GM23338 (cell line): Measurements from ENCODE around the gene ACAT2.

Experiments
- CTCF ChIP-seq, 2 experiments: fragments of 200-600 bp in 1 of 2; sonication (generic) in 1 of 2; conservative IDR thresholded peaks; 2 replicates each; pipeline versions ENCODE4 v1.5.1 to v1.6.1; 2016 to 2017; ENCODE audit warnings: antibody characterized with exemption in 2 of 2, low read depth in 2 of 2, mild to moderate bottlenecking in 2 of 2, moderate library complexity in 1 of 2
- POLR2AphosphoS5 ChIP-seq: IDR thresholded peaks from 2 replicates; pipeline ENCODE4 v1.6.1; 2016; ENCODE audit warnings: antibody characterized with exemption, low read depth
- REST ChIP-seq: IDR thresholded peaks from one replicate; pipeline ENCODE4 v1.6.1; 2018; ENCODE audit warnings: antibody characterized with exemption; ENCODE audit not compliant: unreplicated experiment
- ZNF331 ChIP-seq: fragments of 250-450 bp; sonication (Bioruptor Pico); IDR thresholded peaks from 2 replicates; pipeline ENCODE4 v1.5.0; 2020; ENCODE audit warnings: low read depth, mild to moderate bottlenecking, moderate library complexity

- TF ChIP-seq CTCF (conservative IDR thresholded peaks at IDR 0.05; ENCODE audit: low read depth in 2 of 2) (no peak), REST (no peak), POLR2AphosphoS5 (no peak), ZNF331 (CRISPR knock-in tag) (no peak)
Observed at GRCh38 chr6:159801935-159802334, 40.1 kb downstream of the ACAT2 start.
